DMS114 treated with DMSO at 0.1 percent for 48 hours (cell line): ENCODE results near the gene UPK3B.
"Not testable (repeated sequence)": the region's sequence is repeated elsewhere in the genome, so short reads cannot be mapped to it uniquely, and the experiment has no call there.

Experiments
- DNase-seq: peaks from one replicate; lab custom pipeline; 2025; ENCODE audit not compliant: unreplicated experiment; lab: John Stamatoyannopoulos, UW

UPK3B gene

DNA sequence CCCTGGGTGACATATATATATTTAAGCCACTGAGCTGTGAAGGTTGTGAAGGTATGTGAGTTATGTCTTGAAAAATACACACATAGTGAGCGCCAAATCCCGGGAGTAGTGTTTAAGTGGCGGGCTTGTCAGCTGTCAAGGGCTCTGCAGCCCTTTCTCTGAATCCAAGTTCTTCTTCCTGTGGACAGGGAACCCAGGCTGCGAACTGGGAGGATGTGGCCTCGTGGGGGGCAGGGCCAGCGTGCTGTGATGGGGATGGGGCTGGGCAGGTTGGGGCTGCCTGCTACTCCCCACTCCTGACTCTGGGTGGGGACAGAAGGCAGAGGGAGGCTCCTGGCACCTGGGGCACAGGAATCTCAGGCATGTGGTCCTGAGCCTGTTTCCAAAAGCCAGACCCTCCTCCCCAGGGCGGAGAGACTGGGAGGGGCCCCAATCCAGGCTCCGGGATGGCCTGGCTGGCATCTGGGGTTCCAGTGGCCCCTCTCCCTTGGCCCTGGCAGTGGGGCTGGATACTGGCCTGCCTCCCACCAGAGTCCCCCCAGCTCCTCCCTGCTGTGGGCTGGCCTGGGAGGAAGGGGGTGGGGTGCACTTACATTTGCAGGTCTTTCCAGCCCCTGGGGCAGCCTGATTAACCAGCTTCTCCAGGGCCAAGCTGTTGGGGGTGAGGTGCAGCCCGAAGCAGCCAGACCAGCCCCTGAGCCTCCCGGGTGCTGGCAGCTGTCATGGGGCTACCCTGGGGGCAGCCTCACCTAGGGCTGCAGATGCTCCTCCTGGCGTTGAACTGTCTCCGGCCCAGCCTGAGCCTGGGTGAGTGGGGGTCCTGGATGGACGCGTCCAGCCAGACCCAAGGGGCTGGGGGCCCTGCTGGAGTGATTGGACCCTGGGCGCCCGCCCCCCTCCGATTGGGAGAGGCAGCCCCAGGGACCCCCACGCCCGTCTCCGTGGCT lies at the start of gene UPK3B:
UPK3B (plus strand) TSS at position 622 of the 947 bp plus-strand sequence; CDS start at position 723, 101 bp downstream.
- DNase-seq: no peak

DNA sequence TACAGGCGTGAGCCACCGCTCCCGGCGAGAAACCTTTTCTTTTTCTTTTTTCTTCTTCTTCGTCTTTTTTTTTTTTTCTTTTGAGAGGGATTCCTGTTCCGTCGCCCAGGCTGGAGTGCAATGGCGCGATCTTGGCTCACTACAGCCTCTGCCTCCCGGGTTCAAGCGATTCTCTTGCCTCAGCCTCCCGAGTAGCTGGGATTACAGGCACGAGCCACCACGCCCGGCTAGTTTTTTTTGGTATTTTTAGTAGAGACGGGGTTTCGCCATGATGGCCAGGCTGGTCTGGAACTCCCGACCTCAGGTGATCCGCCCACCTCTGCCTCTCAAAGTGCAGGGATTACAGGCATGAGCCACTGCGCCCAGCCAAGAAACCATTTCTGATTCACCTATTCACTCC lies 49.6 kb upstream of the UPK3B start:
- not testable (repeated sequence) for DNase-seq

DNA sequence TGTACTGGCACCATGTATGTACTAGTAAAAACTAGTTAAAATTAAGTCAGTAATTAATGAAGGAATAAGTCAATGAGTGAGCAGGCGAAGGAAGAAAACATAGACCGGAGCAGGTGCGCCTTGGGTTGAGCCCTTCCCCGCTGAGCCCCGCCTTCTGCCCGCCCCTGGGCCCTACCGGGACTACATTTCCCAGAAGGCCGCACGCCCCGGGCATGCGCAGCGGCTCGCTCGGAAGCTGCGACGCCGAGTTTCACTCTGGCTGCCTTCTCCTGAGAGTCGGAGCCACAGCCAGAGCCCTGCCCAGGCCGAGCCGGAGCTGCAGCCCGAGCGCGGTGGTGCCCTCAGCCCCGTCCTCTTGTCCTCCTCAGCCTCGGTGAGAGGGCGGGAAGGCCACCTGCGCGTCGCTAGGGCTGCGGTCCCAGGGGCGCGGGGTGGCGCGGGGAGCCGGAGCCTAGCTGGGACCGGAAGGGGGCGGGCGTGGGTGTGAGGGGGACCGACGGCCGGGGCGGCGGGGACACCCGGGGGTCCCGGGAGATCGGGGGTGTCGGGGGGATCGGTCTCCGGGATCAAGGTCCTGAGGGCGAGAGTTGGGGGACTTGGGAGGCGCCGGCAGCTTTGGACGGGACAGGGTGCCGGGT lies 48.8 kb upstream of the UPK3B start, which contains the start of gene DTX2:
DTX2 (plus strand) TSS at position 246 of the 638 bp plus-strand sequence. CDS start 18,801 bp downstream, outside the sequence.
- not testable (repeated sequence) for DNase-seq

DNA sequence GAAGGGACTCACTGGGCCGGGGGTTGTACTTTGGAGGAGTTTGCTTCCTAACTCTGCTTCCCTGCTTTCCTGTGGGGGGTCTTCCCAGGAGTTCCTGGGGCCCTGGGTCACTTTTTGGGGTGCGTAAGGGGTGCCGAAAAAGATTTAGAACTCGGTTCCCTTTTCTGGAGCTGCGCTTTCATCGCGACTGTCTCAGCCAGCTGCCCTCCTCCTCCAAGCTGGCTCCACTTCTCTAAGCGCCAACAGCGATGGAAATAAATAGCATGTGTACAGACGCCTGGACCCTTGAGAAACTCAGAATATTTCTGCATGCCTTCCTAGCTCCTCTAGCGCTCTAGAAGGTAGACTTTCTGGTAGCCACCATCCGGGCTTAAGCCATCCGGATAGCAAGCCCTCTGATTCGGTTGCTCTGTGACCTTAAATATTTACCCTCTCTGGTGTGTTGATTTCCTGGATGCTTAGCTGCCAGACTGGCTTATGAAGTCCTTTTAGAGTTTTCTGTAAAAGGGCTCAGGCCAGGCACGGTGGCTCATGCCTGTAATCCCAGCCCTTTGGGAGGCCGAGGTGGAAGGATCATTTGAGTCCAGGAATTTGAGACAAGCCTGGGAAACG lies 48.0 kb upstream of the UPK3B start:
- not testable (repeated sequence) for DNase-seq

DNA sequence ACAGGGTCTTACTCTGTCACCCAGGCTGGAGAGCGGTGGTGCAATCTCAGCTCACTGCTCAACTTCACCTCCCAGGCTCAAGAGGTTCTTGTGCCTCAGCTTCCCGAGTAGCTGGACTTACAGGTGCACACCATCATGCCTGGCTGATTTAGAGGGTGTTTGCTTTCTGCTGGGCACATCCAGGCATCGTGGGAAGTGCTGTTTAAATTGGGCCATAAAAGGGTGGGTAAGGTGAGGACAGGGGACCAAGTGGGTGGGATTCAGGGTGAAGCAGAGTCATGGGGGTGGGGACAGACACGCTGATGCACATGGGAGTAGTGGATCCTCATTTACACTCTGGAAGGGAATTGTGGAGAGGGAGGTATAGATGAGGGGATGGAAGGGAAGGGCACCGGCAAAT lies 45.4 kb upstream of the UPK3B start:
- DNase-seq: not testable (repeated sequence)

DNA sequence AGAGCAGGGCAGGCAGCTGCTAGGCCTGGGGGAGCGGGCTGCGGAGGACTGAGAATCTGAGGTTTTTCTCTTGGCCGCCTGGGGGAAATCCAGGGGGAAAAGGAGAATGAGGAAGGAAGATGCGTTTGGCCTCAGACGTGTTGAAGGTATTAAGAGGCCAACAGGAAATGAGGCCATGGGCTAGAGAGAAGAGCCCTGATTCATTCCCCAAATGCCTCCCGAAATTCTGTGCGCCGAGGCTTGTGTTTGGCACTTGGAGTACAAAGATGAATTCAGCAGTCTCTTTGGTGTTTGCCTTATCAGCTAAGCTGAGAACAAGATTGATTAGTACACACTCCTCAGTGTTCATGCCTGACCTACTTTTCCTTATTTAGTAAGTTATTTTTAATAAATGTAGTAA lies 44.4 kb upstream of the UPK3B start:
- DNase-seq: not testable (repeated sequence)

DNA sequence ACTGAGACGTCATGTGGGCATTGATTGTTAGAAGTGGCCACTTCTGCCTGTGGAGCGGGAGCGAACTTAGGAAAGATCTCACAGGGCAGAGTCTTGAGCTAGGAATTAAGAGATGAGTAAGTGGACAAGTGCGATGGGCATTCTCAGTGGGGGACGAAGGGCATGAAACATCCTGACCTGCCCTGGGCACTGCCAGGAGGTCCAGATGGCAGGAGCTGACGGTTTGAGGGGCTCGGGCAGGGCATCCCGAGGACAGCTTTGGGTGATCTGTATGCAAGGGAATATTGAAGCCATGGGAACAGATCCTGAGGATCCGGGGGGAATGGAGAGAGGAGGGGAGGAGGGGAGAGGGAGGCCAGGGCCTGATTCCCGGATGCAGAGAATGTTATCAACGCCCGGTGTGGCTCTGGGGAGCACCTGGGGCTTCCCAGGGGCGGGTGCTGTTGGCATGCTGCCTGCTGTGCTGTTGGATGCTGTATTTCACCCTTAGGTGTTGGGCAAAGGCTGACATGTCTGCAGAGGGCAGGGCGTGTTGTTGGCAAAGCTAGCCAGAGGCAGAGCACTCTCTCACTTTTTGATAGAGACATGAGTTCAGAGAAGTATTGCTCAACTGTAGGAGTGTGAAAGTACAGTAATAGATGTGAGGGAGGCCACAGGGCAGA lies 42.5 kb upstream of the UPK3B start:
- not testable (repeated sequence) for DNase-seq

DNA sequence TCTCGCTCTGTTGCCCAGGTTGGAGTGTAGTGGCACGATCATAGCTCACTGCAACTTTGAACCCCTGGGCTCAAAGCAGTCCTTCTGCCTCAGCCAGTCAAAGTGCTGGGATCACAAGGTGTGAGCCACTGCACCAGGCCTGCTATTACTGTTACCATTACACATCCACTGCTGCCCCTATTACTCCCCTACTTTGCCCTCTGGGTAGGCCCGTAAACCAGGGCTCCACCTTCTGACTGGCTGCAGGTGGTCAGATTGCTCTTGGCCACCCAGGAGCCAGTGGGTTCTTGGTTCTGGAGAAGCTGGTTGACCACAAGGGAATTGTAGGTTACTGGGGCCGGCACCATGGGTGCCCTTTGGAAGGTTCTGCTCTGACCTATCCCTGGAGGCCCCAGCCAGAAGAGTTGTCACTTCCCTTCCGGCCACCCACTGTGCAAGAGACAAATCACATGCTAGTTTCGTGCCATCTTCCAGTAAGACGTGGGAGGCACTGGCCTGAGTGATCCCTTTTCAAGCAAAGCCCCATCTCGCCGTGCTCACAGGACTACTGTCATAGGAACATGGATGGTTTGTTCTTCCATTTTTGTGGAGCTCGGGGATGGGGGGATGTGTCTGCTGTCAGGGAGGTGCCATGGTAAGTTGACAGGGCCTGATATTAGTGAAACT lies 38.7 kb upstream of the UPK3B start:
- DNase-seq: not testable (repeated sequence)

DNA sequence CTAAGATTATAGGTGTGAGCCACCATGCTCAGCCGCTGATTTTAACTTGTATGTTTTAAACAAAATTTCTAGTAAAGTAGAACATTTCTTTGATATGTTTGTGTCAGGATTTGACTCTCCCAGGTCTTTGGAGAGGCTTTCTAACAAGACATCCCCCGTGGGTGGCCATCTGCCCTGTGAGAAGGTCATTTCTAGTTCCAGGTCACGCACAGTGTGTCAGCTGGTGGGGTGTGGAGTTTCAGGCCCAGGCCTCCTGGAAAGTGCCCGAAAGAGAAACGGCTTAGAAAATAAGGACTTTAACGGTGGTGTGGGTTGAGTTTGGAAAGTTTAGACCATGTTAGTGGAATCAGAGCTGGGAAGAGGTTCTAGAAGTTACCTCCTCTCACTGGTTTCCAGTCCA lies 37.3 kb upstream of the UPK3B start:
- not testable (repeated sequence) for DNase-seq

DNA sequence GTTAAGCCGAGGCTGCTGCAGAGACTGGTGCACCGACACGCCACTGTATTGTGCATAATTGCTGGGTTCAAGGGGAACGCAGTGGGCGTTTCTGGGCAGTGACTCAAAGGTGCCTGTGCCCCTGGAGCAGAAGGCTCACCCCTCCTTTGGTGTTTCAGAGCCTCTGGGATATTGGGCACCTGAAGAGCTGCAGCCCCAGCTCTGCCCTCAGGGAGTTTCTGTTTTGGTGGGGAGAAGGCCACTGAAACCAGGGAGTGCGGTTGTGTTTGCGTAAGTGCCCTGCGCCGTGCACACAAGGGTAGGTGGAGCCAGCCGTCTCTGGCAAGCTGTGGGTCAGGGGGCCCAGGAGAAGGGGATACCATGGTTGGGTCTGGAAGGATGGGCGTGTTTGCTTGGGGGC lies 34.1 kb upstream of the UPK3B start:
- not testable (repeated sequence) for DNase-seq

DNA sequence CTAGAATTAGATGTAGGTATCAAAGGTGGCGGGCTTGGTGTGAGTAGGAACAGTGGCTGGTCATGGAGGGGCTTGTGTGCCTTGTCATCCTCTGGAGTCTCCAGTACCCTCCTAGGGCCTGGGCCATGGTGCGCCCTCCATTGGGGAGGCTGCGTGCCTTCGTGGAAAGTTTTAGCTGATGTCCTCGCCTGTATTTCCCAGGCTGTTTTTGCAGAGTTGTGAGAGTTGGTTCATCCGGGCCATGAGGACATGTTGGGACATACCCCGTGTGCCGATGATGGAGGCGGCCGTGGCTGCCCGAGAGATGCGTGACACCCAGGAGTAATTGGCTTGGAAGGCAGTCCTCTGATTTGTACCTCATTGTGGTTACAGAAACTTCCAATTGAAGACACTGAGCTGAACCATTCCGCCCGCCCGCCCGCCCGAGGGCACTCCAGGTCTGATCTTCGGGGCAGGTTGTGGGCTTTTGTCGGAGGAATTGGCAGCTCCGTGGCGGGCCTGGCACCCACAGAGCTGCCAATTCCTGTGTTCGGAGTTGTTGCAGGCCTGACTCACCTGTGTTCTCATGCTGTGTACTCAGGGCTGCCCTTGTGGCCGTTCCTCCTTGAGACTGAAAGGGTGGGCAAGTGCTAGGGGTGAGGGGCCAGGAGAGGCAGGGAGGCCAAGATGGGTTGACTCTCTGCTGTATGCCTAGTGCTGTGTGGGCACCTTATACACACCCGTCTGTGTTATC lies 33.4 kb upstream of the UPK3B start:
- DNase-seq: not testable (repeated sequence)

DNA sequence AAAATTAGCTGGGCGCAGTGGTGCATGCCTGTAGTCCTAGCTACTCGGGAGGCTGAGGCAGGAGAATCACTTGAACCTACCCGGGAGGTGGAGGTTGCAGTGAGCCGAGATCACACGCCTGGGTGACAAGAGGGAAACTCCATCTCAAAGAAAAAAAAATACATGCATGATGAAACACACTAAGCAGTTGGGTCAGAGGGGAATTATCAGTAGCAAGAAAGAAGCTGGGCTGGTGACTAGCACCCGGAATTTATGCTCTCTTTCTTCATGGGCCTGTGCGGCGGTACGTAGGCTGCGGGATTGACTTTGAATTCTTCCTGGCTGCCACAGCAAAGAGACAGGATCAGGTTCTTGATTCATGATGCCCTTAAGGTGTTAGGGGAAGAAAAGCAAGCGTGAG lies 30.7 kb upstream of the UPK3B start:
- not testable (repeated sequence) for DNase-seq

DNA sequence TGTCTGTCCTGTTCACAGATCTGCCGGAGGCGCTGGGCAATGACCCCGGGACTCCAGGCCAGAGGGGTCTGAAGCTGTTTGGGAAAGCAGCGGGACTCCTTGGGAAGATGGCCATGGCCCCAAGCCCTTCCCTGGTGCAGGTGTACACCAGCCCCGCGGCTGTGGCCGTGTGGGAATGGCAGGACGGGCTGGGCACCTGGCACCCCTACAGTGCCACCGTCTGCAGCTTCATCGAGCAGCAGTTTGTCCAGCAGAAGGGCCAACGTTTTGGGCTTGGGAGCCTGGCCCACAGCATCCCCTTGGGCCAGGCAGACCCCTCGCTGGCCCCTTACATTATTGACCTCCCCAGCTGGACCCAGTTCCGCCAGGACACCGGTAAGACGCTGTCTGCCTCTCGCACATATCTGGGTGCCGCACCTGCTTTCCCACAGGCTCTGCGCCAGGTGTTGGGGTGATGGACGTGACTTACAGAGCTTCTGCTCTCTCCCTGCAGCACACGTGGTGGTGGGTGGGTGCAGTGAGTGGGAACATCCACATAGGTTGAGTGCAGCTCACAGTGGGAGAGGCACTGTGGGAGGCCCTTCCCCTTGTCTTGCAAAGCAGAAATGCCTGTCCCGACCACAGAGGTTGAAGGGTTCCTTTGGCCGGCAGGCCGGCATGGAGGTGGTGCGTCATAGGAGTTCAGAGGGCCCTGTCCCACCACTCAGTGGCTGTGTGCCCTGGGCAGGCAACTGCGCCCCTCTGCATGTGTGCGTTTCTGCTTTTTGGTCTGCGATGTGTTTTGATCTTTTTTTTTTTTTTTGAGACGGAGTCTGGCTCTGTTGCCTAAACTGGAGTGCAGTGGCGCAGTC lies 29.7 kb upstream of the UPK3B start:
- DNase-seq: not testable (repeated sequence)

DNA sequence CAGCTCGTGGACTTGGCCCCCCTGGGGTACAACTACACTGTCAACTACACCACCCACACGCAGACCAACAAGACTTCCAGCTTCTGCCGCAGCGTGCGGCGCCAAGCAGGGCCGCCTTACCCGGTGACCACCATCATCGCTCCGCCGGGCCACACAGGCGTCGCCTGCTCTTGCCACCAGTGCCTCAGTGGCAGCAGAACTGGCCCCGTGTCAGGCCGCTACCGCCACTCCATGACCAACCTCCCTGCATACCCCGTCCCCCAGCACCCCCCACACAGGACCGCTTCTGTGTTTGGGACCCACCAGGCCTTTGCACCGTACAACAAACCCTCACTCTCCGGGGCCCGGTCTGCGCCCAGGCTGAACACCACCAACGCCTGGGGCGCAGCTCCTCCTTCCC lies 27.7 kb upstream of the UPK3B start:
- not testable (repeated sequence) for DNase-seq

DNA sequence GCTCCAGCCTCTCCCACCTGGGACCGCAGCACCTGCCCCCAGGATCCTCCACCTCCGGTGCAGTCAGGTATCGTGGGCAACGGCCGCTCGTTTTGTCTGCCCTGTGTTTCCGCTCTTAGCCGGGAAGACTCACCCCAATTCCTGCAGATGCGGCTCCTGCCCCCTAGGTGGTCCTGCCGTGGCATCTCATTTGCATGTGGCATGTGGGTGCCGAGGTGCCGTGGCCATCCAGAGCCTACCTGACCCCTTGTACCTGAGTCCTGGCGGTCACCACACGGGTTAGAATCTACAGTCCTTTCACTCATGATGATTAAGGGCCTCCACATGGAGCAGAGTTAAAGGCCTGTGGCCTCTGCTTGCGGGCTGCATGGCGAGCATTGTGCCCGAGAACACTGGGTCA lies 27.3 kb upstream of the UPK3B start:
- DNase-seq: not testable (repeated sequence)

DNA sequence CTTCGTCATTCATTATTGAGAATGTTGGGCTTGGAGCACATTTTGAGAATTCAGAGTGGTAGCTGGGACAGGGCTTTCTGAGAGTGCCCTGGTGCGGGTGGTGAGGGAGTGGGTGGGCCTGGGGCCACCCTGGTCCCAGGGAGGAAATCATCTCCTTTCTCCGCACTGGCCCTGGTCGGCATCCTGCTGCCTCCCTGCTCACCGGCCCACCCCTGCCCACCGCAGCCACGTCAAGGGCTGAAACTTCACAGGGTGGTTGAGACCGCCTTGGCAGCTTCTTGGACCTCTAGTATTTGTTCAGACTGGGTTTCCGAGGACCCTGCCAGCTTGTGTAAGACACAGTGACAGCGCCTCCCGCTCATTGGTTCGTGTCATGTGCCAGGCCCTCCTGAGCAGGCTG lies 25.9 kb upstream of the UPK3B start:
- DNase-seq: not testable (repeated sequence)

DNA sequence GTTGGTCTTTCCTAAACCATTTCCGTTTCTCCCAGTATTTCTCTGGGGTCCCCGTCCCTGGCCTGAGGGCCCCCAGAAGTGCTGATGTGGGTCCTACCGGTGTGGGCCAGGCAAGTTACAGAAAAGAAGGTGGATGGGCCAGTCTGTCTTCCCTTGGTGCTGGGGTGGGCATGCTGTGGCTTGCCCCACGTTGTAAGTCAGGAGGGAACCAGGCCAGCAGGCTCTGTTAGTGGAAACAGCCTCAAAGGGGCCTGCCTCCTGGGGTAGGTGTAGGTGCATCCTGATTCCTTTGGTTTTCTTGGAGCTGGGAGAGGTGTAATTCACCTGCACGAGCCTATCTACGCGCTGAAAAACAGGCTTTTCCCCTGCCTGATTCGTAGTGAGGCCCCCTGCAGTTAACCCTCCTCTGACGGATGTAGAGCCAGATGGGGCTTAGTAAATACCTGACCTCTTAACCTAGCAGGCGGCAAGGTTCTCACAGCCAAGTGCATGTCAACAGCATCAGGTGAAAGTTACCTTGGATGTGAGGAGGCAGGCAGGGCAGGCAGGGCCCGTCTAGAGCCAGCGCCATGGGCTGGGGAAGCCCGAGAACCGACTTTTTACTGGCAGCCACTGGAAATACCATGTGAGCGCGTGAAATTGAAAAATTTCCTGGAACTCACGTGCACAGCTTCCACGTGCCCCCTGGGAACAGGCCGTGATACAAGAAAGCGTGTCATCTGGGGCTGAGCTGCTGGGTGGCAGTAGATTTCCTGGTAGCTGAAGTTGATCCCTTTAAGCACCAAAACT lies 24.3 kb upstream of the UPK3B start:
- not testable (repeated sequence) for DNase-seq

DNA sequence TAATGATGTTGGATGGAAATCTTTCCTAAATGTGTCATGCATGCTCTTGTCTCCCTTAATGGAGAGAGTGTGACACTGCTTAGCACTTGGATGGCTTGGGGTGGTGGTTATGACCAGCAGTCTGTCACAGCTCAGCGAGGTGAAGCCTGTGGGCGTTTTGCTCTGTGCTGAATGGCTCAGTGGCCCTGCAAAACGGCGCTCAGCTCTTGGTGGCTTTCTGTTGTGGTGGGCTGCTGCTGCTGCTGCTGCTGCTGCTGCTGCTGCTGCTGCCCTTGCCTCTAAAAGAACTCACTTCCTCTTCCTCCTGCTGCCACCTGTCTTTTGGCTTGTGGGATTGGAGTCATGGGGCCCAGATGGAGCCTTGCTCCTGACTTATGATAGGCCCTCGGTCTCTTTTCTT lies 23.7 kb upstream of the UPK3B start:
- not testable (repeated sequence) for DNase-seq
